ENCODE data around the gene TMC3. TPM values are rescaled to one million over a fixed set of nuclear protein-coding genes. Genes with fewer than 3 reads are reported as not detected.

Gene TMC3
- total and polyA plus RNA-seq, 2 experiments from 2014 or later: not detected

DNA sequence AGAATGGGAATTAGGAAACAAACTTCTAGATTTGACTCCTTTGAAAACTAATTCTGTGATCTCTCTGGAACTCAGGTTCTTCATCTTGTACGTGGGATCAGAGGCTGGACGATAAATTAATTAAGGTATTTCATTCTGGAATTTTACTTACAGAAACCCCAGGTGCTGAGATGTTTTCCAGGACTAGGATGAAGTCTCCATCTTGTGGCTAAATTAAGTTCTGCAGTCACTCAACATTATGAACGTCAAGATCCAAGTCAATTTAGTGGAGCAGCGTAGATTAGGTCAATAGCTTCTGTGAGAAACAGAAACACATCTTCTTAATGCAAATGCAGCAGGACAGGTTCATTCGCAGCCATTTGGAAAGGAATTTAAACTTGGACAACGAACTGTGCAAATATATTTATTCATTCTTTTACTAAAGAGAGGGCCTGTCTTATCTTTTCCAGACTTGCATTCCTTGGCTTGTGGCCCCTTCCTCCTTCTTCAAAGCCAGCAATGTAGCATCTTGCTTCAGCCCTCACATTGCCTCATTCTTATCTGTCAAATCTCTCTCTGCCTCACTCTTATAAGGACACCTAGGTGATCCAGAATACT lies 26.7 kb upstream of the TMC3 start:
- Histone ChIP-seq H4K20me1 (ENCODE audit: insufficient read depth) (no peaks in the 10 kb centered on the region), H3K4me1 (ENCODE audit: insufficient read depth) (peaks cover 7% of the 10 kb centered on the region; the same call in 1 of the 2 replicates), H3K4me2 (ENCODE audit: unreplicated experiment) (no peak overlapping the region), H3K27me3 (replicated peaks; ENCODE audit: insufficient read depth) (no peaks in the 10 kb centered on the region), H2AFZ (no peak overlapping the region), H3K36me3 (ENCODE audit: low read depth) (no peaks in the 10 kb centered on the region), H3K9me2 (ENCODE audit: insufficient read depth) (no peaks in the 10 kb centered on the region), H3K4me3 (no peak overlapping the region), H3K9ac (no peak overlapping the region), H3K27ac (no peak overlapping the region), H3K79me2 (ENCODE audit: insufficient read depth) (no peaks in the 10 kb centered on the region), H3K9me3 (ENCODE audit: low read depth) (no peaks in the 10 kb centered on the region), H3F3A (ENCODE audit: insufficient read depth) (0 out of 2 replicates have a peak, but pooled peaks cover 8% of the 10 kb centered on the region)
- 11 to 12% methylated on average over 6 of the region's 6 CpGs for WGBS, 2 experiments (ENCODE audit: low coverage in 1 of 2, low lambda C conversion rate in 2 of 2, missing lambda C conversion rate in 2 of 2)
- in situ Hi-C loops (cut with MboI): loop anchor here (5.0 kb wide), 1 partner anchor 123 kb away; no protein-coding TSS in a partner anchor
- DNase-seq: peak; percentile 62
- TF ChIP-seq EZH2phosphoT487 (IDR thresholded peaks at IDR 0.05; ENCODE audit: insufficient read depth, low read depth) (no peak), EZH2 (IDR thresholded peaks at IDR 0.05; ENCODE audit: insufficient read depth, poor library complexity, severe bottlenecking) (no peak)

DNA sequence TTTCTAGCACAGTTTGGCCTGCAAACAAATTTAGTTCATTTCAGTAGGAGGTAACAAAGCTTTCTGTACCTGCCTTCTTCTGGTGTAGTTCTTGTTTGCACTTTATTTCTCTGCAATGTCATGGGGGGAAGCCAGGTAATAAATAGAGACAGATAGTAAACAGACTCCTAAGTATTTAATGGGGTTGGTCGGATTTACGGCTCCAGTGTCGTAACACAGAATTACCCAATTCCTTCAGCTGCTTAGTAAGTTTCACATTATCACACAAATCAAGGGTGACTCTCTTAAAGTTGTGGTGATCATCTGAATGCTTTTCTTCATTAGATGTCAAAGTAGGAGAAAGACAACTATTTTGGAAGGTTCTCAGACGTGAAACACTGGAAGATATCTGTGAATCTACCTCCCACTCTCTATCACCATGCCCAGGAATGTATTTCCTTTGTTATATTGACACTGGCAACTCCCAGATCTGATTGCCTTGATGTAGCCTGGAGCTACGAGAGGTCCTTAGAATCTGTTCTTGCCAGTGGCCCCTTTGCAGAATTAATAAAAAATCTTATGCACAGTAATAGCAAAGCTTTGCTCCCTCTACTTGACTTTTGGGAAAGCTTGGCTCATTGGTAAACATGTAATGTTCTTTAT lies 25.0 kb upstream of the TMC3 start:
- no peak overlapping the region for H3K4me3 ChIP-seq
- H3K36me3 ChIP-seq (ENCODE audit: low read depth): no peaks in the 10 kb centered on the region
- no peaks in the 10 kb centered on the region for H4K20me1 ChIP-seq (ENCODE audit: insufficient read depth)
- no peak overlapping the region for H3K9ac ChIP-seq
- TF ChIP-seq EZH2phosphoT487 (IDR thresholded peaks at IDR 0.05; ENCODE audit: insufficient read depth, low read depth): no peak
- no peak for TF ChIP-seq EZH2 (IDR thresholded peaks at IDR 0.05; ENCODE audit: insufficient read depth, poor library complexity, severe bottlenecking)
- H3F3A ChIP-seq (ENCODE audit: insufficient read depth): 0 out of 2 replicates have a peak, but pooled peaks cover 8% of the 10 kb centered on the region
- peaks cover 7% of the 10 kb centered on the region; the same call in 1 of the 2 replicates for H3K4me1 ChIP-seq (ENCODE audit: insufficient read depth)
- no peaks in the 10 kb centered on the region for H3K79me2 ChIP-seq (ENCODE audit: insufficient read depth)
- DNase-seq: peak; percentile 58
- H3K9me3 ChIP-seq (ENCODE audit: low read depth): no peaks in the 10 kb centered on the region
- no peaks in the 10 kb centered on the region for H3K27me3 ChIP-seq (replicated peaks; ENCODE audit: insufficient read depth)
- H3K27ac ChIP-seq: no peak overlapping the region
- 25 to 28% methylated on average over 5 of the region's 5 CpGs for WGBS, 2 experiments (ENCODE audit: low coverage in 1 of 2, low lambda C conversion rate in 2 of 2, missing lambda C conversion rate in 2 of 2)
- H3K9me2 ChIP-seq (ENCODE audit: insufficient read depth): no peaks in the 10 kb centered on the region
- peak overlapping the region; percentile 37 for H3K4me2 ChIP-seq (ENCODE audit: unreplicated experiment)
- in situ Hi-C loops (cut with MboI): no loop called here
- H2AFZ ChIP-seq: peak overlapping the region; percentile 64

DNA sequence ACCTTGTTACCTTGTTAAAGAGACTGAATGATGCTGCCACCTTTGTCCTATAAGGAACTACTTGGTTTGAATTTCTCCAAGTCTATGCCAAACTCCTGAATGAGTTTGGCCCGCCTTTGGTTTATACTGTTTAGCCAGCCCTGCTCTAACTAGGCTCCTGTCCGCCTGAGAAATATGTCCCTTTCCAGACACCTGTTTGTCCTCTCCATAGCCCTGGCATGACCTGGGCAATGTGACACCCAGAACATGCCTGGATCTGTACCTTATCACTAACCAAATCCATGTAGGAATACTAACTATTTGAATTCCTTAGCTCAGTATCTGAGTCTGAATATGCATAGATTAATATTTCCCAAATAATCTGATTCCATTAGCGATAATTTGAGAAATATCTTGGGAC lies 24.4 kb upstream of the TMC3 start:
- Histone ChIP-seq H3K4me2 (ENCODE audit: unreplicated experiment) (peak overlapping the region; percentile 37), H3K79me2 (ENCODE audit: insufficient read depth) (no peaks in the 10 kb centered on the region), H3K27ac (no peak overlapping the region), H3K36me3 (ENCODE audit: low read depth) (no peaks in the 10 kb centered on the region), H3K9me3 (ENCODE audit: low read depth) (no peaks in the 10 kb centered on the region), H3K9ac (no peak overlapping the region), H3F3A (ENCODE audit: insufficient read depth) (0 out of 2 replicates have a peak, but pooled peaks cover 8% of the 10 kb centered on the region), H3K4me1 (ENCODE audit: insufficient read depth) (peaks cover 7% of the 10 kb centered on the region; the same call in 1 of the 2 replicates), H4K20me1 (ENCODE audit: insufficient read depth) (no peaks in the 10 kb centered on the region), H3K27me3 (replicated peaks; ENCODE audit: insufficient read depth) (no peaks in the 10 kb centered on the region), H2AFZ (peak overlapping the region; percentile 64), H3K9me2 (ENCODE audit: insufficient read depth) (no peaks in the 10 kb centered on the region), H3K4me3 (no peak overlapping the region)
- in situ Hi-C loops (cut with MboI): no loop called here
- 85 to 88% methylated on average over 3 of the region's 3 CpGs for WGBS, 2 experiments (ENCODE audit: low coverage in 1 of 2, low lambda C conversion rate in 2 of 2, missing lambda C conversion rate in 2 of 2)
- DNase-seq: no peak
- no peak for TF ChIP-seq EZH2phosphoT487 (IDR thresholded peaks at IDR 0.05; ENCODE audit: insufficient read depth, low read depth)
- TF ChIP-seq EZH2 (IDR thresholded peaks at IDR 0.05; ENCODE audit: insufficient read depth, poor library complexity, severe bottlenecking): no peak

DNA sequence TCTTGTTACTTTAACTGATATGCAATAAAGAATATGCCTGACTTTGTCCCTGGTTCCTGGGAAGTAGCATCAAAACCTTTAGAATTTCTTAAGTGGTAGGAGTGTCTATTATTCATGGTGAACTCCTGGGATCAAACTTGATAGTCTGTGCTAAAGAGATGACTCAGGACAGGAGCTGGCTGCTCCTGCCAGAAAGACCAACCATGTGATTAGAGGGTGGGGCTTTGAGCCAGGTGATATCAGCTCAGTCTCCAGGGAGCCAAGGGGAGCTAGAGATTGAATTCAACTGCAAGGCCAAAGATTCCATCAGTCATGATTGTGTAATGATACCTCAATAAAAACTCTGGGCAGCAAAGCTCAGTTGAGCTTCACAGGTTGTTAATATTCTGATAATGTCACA lies 20.6 kb upstream of the TMC3 start:
- in situ Hi-C loops (cut with MboI): no loop called here
- H3K27ac ChIP-seq: no peak overlapping the region
- no peaks in the 10 kb centered on the region for H3K9me2 ChIP-seq (ENCODE audit: insufficient read depth)
- no peak overlapping the region for H2AFZ ChIP-seq
- DNase-seq: no peak
- no peaks in the 10 kb centered on the region for H3K27me3 ChIP-seq (replicated peaks; ENCODE audit: insufficient read depth)
- H3K36me3 ChIP-seq (ENCODE audit: low read depth): no peaks in the 10 kb centered on the region
- no peaks in the 10 kb centered on the region for H3K79me2 ChIP-seq (ENCODE audit: insufficient read depth)
- no peak overlapping the region for H3K9ac ChIP-seq
- peaks cover 7% of the 10 kb centered on the region; the same call in 1 of the 2 replicates for H3K4me1 ChIP-seq (ENCODE audit: insufficient read depth)
- no peak for TF ChIP-seq EZH2 (IDR thresholded peaks at IDR 0.05; ENCODE audit: insufficient read depth, poor library complexity, severe bottlenecking)
- TF ChIP-seq EZH2phosphoT487 (IDR thresholded peaks at IDR 0.05; ENCODE audit: insufficient read depth, low read depth): no peak
- H3F3A ChIP-seq (ENCODE audit: insufficient read depth): 0 out of 2 replicates have a peak, but pooled peaks cover 8% of the 10 kb centered on the region
- no peak overlapping the region for H3K4me2 ChIP-seq (ENCODE audit: unreplicated experiment)
- no peak overlapping the region for H3K4me3 ChIP-seq
- no peaks in the 10 kb centered on the region for H3K9me3 ChIP-seq (ENCODE audit: low read depth)
- H4K20me1 ChIP-seq (ENCODE audit: insufficient read depth): no peaks in the 10 kb centered on the region
